Astrocyte (in vitro differentiated cells and primary cell): ENCODE measurements around the gene NLGN2. TPM values are rescaled to one million over a fixed set of nuclear protein-coding genes. Genes with fewer than 3 reads are reported as not detected.

Source experiments
- DNase-seq: peaks from one replicate; pipeline ENCODE4 v3.0.0-alpha.2; 2010; ENCODE audit warnings: low read depth
- FAIRE-seq: peaks from 2 replicates; lab custom pipeline; 2011; peaks lifted over from hg19 to GRCh38; lab: Jason Lieb, UNC
- H2AFZ ChIP-seq: 2 replicates; pipeline ENCODE4 v1.6.0; 2012; ENCODE audit warnings: low read depth, low read length, inconsistent platforms
- H3K27ac ChIP-seq: 2 replicates; pipeline ENCODE4 v1.5.1; 2011; ENCODE audit warnings: low read depth, low read length, inconsistent platforms
- H3K27me3 ChIP-seq: 2 replicates; pipeline ENCODE4 v1.6.0; 2011; ENCODE audit warnings: low read length, inconsistent platforms; ENCODE audit not compliant: insufficient read depth
- H3K36me3 ChIP-seq: 2 replicates; pipeline ENCODE4 v1.5.1; 2011; ENCODE audit warnings: low read length, inconsistent platforms; ENCODE audit not compliant: insufficient read depth
- H3K4me1 ChIP-seq: 2 replicates; pipeline ENCODE4 v1.5.1; 2011; ENCODE audit warnings: low read length, inconsistent platforms; ENCODE audit not compliant: insufficient read depth
- H3K4me2 ChIP-seq: 2 replicates; pipeline ENCODE4 v1.6.0; 2012; ENCODE audit warnings: low read length, inconsistent platforms
- H3K4me3 ChIP-seq: 2 replicates; pipeline ENCODE4 v1.5.1; 2011; ENCODE audit warnings: low read depth, mild to moderate bottlenecking, low read length, inconsistent platforms; ENCODE audit not compliant: insufficient read depth
- H3K79me2 ChIP-seq: 2 replicates; pipeline ENCODE4 v1.6.0; 2012; ENCODE audit warnings: mild to moderate bottlenecking, low read length, inconsistent platforms; ENCODE audit not compliant: insufficient read depth
- H3K9ac ChIP-seq: 2 replicates; pipeline ENCODE4 v1.6.0; 2012; ENCODE audit warnings: mild to moderate bottlenecking, low read length, inconsistent platforms
- H3K9me3 ChIP-seq: 2 replicates; pipeline ENCODE4 v1.5.1; 2012; ENCODE audit warnings: low read depth, mild to moderate bottlenecking, low read length, inconsistent platforms; ENCODE audit not compliant: insufficient read depth
- H4K20me1 ChIP-seq: 2 replicates; pipeline ENCODE4 v1.6.0; 2012; ENCODE audit warnings: low read length, inconsistent platforms; ENCODE audit not compliant: insufficient read depth
- H3K27ac Mint-ChIP-seq: one replicate; pipeline ENCODE4 v1.8.0; 2021; ENCODE audit warnings: mild to moderate bottlenecking, mixed read lengths; ENCODE audit not compliant: unreplicated experiment
- H3K27me3 Mint-ChIP-seq: one replicate; pipeline ENCODE4 v1.8.0; 2021; ENCODE audit warnings: low read depth, mixed read lengths; ENCODE audit not compliant: unreplicated experiment
- H3K36me3 Mint-ChIP-seq: one replicate; pipeline ENCODE4 v1.8.0; 2021; ENCODE audit warnings: low read depth, mixed read lengths; ENCODE audit not compliant: unreplicated experiment
- H3K4me1 Mint-ChIP-seq: one replicate; pipeline ENCODE4 v1.8.0; 2021; ENCODE audit warnings: low read depth, mixed read lengths; ENCODE audit not compliant: unreplicated experiment
- H3K4me3 Mint-ChIP-seq: one replicate; pipeline ENCODE4 v1.8.0; 2021; ENCODE audit warnings: mild to moderate bottlenecking, moderate library complexity, mixed read lengths; ENCODE audit not compliant: unreplicated experiment
- H3K9me3 Mint-ChIP-seq: one replicate; pipeline ENCODE4 v1.8.0; 2021; ENCODE audit warnings: mild to moderate bottlenecking, mixed read lengths; ENCODE audit not compliant: unreplicated experiment
- EZH2 ChIP-seq: IDR thresholded peaks from 2 replicates; pipeline ENCODE4 v1.6.1; 2012; ENCODE audit warnings: mild to moderate bottlenecking, low read length, inconsistent platforms; ENCODE audit not compliant: insufficient read depth
- total RNA-seq: library from RNA; stranded (reverse); gene quantifications from 2 replicates; pipeline ENCODE4 v1.2.1, GENCODE V29; 2021
- TF ChIP-seq, protein P1 (sequence below): IDR thresholded peaks from 2 replicates; pipeline ENCODE4 v1.5.1; 2011; ENCODE audit warnings: low read depth, mild to moderate bottlenecking, inconsistent platforms, low read length, moderate library complexity; ENCODE audit not compliant: insufficient read depth

NLGN2 gene
- total RNA-seq, 1 donor from 2014 or later = 77.3 TPM

GRCh38 chr17:7369825-7370224 lies 37.8 kb upstream of the NLGN2 start:
- Mint-ChIP-seq H3K4me1 (peaks cover 1% of the 10 kb centered on the region), H3K4me3 (no peak overlapping the region), H3K27me3 (peaks cover 21% of the 10 kb centered on the region), H3K9me3 (no peaks in the 10 kb centered on the region), H3K27ac (no peak overlapping the region), H3K36me3 (no peaks in the 10 kb centered on the region)
- H3K4me3 ChIP-seq = no peak overlapping the region
- no peaks in the 10 kb centered on the region for H3K9me3 ChIP-seq
- no peak overlapping the region for H3K9ac ChIP-seq
- no peak overlapping the region for H2AFZ ChIP-seq
- no peak overlapping the region for H3K4me2 ChIP-seq
- FAIRE-seq (no peak), DNase-seq (no peak)
- H3K4me1 ChIP-seq = no peaks in the 10 kb centered on the region
- no peaks in the 10 kb centered on the region for H3K36me3 ChIP-seq
- peaks cover 2% of the 10 kb centered on the region for H3K27me3 ChIP-seq
- no peak for TF ChIP-seq EZH2
- TF ChIP-seq, protein P1, sequence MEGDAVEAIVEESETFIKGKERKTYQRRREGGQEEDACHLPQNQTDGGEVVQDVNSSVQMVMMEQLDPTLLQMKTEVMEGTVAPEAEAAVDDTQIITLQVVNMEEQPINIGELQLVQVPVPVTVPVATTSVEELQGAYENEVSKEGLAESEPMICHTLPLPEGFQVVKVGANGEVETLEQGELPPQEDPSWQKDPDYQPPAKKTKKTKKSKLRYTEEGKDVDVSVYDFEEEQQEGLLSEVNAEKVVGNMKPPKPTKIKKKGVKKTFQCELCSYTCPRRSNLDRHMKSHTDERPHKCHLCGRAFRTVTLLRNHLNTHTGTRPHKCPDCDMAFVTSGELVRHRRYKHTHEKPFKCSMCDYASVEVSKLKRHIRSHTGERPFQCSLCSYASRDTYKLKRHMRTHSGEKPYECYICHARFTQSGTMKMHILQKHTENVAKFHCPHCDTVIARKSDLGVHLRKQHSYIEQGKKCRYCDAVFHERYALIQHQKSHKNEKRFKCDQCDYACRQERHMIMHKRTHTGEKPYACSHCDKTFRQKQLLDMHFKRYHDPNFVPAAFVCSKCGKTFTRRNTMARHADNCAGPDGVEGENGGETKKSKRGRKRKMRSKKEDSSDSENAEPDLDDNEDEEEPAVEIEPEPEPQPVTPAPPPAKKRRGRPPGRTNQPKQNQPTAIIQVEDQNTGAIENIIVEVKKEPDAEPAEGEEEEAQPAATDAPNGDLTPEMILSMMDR = no peak
- no peak overlapping the region for H3K27ac ChIP-seq
- H4K20me1 ChIP-seq = no peaks in the 10 kb centered on the region
- H3K79me2 ChIP-seq = no peaks in the 10 kb centered on the region

DNA sequence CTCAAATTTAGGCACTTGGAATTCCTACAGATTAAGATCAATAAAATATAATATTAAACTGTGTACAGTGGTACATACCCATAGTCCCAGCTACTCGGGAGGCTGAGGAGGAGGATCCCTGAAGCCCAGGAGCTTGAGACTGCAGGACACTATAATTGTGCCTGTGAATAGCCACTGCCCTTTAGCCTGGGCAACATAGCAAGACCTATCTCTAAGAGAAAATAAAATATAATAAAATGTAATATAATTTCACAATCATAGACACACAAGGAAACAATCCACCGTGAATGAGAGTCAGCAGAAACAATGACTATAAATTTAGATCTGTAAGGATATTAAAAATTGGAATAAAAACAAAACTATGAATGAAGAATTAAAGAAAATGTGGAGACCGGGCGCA lies 36.8 kb upstream of the NLGN2 start:
- no peak overlapping the region for H3K27ac Mint-ChIP-seq

GRCh38 chr17:7374353-7374752 lies 33.3 kb upstream of the NLGN2 start:
- Mint-ChIP-seq H3K9me3 (peaks cover 3% of the 10 kb centered on the region), H3K4me3 (peak overlapping the region; percentile 46), H3K27ac (no peak overlapping the region), H3K27me3 (peaks cover 13% of the 10 kb centered on the region), H3K4me1 (no peaks in the 10 kb centered on the region), H3K36me3 (no peaks in the 10 kb centered on the region)
- peaks cover 2% of the 10 kb centered on the region for H3K9me3 ChIP-seq
- H3K27ac ChIP-seq = no peak overlapping the region
- H4K20me1 ChIP-seq = no peaks in the 10 kb centered on the region
- no peaks in the 10 kb centered on the region for H3K4me1 ChIP-seq
- H3K36me3 ChIP-seq = no peaks in the 10 kb centered on the region
- no peak overlapping the region for H3K4me2 ChIP-seq
- no peaks in the 10 kb centered on the region for H3K27me3 ChIP-seq
- H3K9ac ChIP-seq = no peak overlapping the region
- no peak overlapping the region for H3K4me3 ChIP-seq
- H3K79me2 ChIP-seq = no peaks in the 10 kb centered on the region
- no peak for TF ChIP-seq EZH2
- TF ChIP-seq, protein P1 = no peak
- no peak for DNase-seq
- FAIRE-seq = no peak
- H2AFZ ChIP-seq = no peak overlapping the region

More for the DNA sequence above, 36.8 kb upstream of the NLGN2 start:
- H3K9me3 Mint-ChIP-seq = no peaks in the 10 kb centered on the region
- no peak overlapping the region for H3K4me3 Mint-ChIP-seq
- FAIRE-seq = no peak
- no peaks in the 10 kb centered on the region for H3K36me3 Mint-ChIP-seq
- no peaks in the 10 kb centered on the region for H4K20me1 ChIP-seq
- H3K9ac ChIP-seq = no peak overlapping the region
- H3K4me1 ChIP-seq = no peaks in the 10 kb centered on the region
- H3K27ac ChIP-seq = no peak overlapping the region
- H2AFZ ChIP-seq = no peak overlapping the region
- DNase-seq = no peak
- peaks cover 2% of the 10 kb centered on the region for H3K27me3 ChIP-seq
- no peaks in the 10 kb centered on the region for H3K36me3 ChIP-seq
- no peak overlapping the region for H3K4me2 ChIP-seq
- no peaks in the 10 kb centered on the region for H3K9me3 ChIP-seq
- peaks cover 18% of the 10 kb centered on the region for H3K27me3 Mint-ChIP-seq
- no peaks in the 10 kb centered on the region for H3K79me2 ChIP-seq
- H3K4me1 Mint-ChIP-seq = peaks cover 1% of the 10 kb centered on the region
- no peak overlapping the region for H3K4me3 ChIP-seq
- TF ChIP-seq EZH2 = no peak
- TF ChIP-seq, protein P1 = no peak
